Mucosa of gallbladder (tissue), 1 donor: Measurements from ENCODE around the gene NKIRAS1. TPM values are rescaled to one million over a fixed set of nuclear protein-coding genes. Genes with fewer than 3 reads are reported as not detected.
"Not testable (repeated sequence)": the region's sequence is repeated elsewhere in the genome, so short reads cannot be mapped to it uniquely, and the experiment has no call there.

ENCODE experiments used
- DNase-seq: peaks from one replicate; pipeline ENCODE4 v3.0.0-alpha.2; 2020; ENCODE audit warnings: low spot score
- total RNA-seq: library from RNA; stranded (reverse); gene quantifications from one replicate; pipeline ENCODE4 v1.2.1, GENCODE V29; 2021
- donor health status: DM: no; HTN: no; CAD: no.

NKIRAS1 gene
- total RNA-seq, 1 donor from 2014 or later, result 11.0 TPM

DNA sequence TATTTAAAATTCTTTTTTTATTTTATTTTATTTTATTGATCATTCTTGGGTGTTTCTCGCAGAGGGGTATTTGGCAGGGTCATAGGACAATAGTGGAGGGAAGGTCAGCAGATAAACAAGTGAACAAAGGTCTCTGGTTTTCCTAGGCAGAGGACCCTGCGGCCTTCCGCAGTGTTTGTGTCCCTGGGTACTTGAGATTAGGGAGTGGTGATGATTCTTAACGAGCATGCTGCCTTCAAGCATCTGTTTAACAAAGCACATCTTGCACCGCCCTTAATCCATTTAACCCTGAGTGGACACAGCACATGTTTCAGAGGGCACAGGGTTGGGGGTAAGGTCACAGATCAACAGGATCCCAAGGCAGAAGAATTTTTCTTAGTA lies 46.1 kb downstream of the NKIRAS1 start:
- DNase-seq, result not testable (repeated sequence)

- DNase-seq, result no peak
Observed at GRCh38 chr3:23869977-23870662, 46.7 kb downstream of the NKIRAS1 start.

- no peak for DNase-seq
Observed at GRCh38 chr3:23867838-23868237, 49.0 kb downstream of the NKIRAS1 start.

DNA sequence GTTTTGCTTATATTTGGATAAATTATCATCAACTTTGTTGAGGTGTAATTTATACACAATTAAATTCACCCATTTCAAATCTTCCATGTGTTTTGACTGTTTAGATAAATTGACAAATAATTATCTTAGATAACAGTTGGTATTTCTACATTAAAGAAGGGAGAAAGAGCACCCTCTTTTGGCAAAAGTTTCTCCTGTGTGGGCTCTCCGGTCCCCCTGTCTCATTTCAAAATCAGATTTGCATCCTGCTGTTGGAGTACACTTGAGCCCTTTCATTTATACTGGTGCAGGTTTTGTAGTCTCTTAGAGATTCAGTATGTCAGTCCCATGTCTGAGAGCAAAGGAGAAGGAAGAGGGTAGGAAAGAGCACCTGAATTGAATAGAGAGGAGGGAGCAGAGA lies 49.4 kb downstream of the NKIRAS1 start:
- no peak for DNase-seq

DNA sequence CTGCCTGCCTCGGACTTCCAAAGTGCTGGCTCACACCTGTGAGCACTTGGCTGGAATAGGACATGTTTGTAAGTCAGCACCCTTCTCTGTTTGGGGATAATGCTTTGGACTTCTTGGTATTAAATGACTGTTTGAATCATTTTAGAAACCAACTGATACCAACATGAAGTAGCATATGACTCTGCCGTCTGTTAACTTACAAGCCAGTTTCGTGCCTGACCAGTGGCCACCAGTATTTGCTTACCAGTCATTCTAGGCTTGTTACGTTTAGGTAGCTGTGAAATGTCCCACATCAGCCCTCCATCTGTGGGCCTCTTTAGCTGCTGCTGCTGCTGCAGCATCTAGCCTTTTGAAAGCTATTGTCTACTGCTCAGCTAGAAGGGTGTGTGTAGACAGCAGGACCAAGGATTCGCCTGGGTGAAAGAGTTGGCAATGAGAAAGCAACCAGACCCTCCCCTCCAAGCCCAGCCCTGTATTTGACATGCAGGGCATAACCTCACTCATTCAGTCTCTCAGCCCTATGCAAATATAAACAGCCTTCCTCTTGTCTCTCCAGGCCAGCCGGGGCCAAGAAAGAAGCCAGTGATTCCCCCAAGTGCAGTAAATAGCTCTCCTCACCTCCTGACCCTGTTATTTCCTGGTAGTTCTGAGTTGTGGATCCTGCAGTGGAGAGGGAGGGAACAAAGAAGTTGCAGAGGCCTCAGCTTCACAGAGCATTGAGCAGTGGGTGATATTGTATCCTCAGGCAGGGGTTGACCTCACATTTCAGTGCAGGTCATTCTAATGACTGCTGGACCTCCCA lies 51.0 kb downstream of the NKIRAS1 start:
- no peak for DNase-seq

GRCh38 chr3:23864931-23865330 lies 51.9 kb downstream of the NKIRAS1 start:
- no peak for DNase-seq

DNA sequence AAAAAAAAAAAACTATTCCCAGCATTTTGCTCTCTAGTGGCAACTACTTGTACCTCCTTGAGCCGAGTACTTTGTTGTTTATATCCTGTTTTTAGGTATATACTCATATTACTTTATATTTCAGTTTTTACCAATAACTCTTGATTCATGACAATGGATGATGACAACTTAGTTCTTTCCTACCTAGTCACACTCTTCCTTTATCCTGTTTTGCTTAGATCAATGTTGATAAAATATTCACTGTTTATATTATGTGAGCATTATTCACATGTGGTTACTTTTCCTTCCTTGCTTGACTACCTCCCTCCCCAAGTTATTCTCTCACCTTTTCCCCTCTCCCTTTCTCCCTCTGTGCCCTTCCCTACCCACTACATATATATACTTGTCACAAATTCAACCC lies 53.7 kb downstream of the NKIRAS1 start:
- DNase-seq, result no peak

DNA sequence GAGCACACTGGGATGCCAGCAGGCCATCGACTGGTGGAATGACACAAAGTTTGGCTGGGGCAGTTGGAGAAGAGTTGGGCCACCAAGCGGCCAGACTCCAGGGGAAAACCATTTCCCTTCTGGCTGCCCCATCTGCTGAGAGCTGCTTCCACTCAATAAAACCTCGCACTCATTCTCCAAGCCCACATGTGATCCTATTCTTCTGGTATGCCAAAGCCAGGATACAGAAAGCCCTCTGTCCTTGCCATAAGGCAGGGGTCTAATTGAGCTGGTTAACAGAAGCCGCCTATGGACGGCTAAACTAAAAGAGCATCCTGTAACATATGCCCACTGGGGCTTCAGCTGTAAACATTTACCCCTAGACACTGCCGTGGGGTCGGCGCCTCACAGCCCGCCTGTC lies 55.1 kb downstream of the NKIRAS1 start:
- DNase-seq, result no peak

DNA sequence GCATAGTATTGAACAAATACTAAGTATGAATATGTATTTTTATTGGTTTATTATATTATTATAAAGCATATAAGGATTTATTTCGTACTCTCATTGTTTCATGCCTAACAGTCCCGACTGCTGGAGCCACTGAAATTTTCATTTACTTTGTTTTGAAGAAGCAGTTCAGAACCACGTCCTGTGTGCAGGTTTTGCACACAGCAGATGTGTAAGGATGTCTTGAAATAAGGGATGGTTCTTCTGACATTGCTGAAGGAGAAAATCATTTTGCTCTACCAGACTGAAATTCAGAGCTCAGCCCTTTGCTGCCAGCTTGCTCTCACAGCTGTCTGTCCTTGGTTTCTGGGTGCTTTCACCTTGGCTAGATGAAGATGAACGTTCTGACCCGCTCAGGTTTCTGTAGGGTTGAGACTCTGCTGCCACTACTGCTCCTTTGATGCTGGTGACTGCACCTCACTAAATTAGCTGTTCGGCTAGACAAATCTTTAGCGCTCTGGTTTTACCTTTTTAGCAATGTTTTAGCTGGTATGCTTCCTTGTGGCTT lies 56.9 kb downstream of the NKIRAS1 start:
- no peak for DNase-seq

DNA sequence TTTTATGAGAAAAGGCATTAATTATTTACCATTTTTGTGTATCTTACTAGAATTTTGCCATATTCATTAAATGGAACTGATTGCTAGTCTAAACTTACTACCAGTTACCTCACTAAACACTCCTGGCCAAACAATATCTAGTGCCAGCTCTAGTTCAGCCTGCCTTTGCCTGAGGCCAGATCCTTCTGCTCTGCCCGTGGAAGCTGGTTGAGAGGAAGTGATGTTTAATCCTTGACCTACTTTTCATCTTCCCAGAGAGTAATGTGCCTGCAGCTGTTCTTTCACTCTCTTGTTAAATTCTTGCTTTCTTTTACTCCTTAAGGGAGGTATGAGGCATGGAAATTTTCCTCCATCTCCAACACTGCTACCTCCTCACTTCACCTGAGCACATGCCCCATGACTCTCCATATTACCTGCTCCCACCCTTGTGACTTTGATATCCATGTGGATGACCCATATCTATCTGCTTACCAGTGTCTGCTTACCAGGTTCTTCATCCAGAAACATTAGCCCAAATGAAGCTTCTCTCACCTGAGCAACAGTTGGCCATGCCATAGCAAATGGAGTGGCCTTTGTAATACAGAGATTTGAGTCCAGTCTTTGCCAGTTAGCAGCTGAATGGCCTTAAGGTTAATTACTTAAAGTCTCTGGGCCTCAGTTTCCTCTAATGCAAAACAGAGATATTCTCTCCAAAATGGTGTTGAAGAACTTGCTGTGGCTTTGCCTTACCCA lies 57.6 kb downstream of the NKIRAS1 start:
- DNase-seq, result no peak

- no peak for DNase-seq
Observed at GRCh38 chr3:23856286-23856685, 60.5 kb downstream of the NKIRAS1 start.

DNA sequence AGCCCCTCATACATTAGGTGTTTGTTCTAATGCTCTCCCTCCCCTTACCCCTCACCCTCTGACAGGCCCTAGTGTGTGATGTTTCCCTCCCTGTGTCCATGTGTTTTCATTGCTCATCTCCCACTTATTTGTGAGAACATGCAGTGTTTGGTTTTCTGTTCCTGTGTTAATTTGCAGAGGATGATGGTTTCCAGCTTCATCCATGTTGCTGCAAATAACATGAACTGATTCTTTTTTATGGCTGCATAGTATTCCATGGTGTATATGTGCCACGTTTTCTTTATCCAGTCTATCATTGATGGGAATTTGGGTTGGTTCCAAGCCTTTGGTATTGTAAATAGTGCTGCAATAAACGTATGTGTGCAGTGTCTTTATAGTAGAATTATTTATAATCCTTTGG lies 67.3 kb downstream of the NKIRAS1 start:
- DNase-seq, result not testable (repeated sequence)

GRCh38 chr3:23845326-23846216 lies 71.2 kb downstream of the NKIRAS1 start:
- DNase-seq, result no peak

DNA sequence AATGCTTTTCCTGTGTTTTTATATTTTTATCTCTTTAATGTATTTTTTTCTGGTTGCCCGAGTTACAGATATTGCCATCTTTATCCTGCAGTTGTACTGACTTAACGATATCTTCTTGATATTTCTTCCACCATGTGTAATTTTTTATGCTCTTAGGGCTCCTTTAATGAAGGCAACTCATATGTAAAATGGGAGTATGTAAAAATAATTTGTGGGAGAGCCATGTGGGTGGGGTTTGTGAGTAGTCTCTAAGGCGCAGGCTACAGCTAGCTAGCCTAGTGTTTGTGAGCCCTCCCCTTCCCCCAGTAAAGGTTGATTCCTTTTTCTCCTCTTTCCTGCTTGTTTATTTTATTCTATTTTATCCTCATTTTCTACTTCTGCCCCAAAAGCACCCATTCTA lies 72.9 kb downstream of the NKIRAS1 start:
- no peak for DNase-seq

Other genes with a start within 250 kb of the NKIRAS1 start
- gene UBE2E1, start 111.0 kb downstream of the NKIRAS1 start, total RNA-seq, result 66.2 TPM
- gene RPL15, start 142 bp upstream of the NKIRAS1 start, total RNA-seq, result 1,351 TPM
- gene NR1D2, start 28.3 kb upstream of the NKIRAS1 start, total RNA-seq, result 51.8 TPM